GM21528 (cell line): ENCODE measurements around the gene FOXRED2.

Experiments
- ATAC-seq: cut with Tn5 transposase; IDR thresholded peaks from one replicate; pipeline ENCODE4 v1.9.1; 2021; ENCODE audit warnings: mild to moderate bottlenecking, moderate library complexity; ENCODE audit not compliant: unreplicated experiment, low FRiP score

The FOXRED2 gene

DNA sequence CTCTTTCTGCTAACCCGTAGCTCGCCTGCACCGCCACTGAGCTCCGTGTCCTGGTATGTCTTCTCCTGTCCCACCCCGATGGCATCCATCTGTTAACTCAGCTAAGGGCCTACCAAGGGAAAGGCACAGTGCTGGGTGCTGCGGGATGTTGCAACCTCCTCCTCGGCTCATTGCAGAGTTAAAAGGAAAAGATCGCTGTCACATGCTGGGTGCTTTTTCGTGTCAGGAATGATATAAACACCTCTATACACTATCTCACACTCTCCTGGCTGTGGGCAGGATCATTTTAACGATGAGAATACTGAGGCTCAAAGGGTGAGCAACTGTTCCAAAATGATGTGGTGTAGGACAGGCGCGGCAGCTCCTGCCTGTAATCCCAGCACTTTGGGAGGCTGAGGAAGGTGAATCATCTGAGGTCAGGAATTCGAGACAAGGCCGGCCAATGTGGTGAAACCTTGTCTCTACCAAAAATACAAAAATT is 35.5 kb downstream of the FOXRED2 start:
- no peak for ATAC-seq

DNA sequence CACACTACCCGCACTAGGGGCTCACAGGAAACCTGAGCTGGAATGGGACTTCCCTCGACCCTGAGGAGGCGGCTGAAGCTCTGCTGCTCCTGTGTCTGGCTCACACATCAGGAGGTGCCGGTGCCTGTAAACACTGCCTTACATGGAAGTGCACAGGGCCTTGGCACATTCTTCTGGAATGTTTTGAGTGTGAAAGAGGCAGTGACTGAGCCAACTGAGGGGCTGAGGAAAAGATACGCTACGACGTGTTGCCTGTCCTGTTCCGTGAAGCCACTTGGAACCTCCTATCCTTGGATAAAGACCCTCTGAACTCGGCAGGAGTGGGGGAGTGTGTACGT is 35.9 kb downstream of the FOXRED2 start:
- ATAC-seq = no peak

DNA sequence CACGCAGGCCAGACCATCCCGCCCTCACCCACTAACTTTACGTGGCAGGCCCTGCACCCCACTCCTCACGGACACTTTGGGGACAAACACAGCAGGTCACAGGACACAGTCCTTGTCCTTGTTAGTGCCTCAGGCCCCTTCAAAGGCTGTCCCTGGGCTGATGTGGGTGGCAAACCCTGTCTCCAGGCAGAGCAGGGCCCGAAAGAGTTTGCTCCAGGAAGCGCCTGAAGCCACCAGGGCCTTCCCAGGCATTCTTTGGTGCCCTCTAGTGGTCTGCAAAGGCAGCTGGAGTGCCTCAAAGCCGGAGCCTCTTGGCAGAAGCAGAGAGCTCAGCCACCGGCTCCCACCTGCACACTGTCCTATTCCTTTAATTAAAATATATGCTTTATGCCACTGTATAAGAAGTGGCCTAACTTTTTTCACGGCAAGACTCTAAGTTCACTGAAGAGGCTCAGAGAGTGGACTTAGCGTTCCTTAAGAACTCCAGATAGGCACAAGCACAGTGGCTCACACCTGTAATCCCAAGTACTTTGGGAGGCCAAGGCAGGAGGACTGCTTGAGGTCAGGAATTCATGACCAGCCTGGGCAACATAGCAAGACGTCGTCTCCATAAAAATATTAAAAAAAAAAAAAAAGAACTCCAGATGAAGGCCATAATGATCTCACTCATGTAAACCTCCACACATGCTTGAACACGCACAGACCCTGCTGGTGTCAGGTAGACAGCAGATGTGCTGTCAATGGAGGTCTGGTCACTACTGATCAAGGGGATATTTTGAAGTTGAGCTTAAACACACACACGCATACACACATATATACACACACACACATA is 36.5 kb downstream of the FOXRED2 start:
- ATAC-seq = no peak

DNA sequence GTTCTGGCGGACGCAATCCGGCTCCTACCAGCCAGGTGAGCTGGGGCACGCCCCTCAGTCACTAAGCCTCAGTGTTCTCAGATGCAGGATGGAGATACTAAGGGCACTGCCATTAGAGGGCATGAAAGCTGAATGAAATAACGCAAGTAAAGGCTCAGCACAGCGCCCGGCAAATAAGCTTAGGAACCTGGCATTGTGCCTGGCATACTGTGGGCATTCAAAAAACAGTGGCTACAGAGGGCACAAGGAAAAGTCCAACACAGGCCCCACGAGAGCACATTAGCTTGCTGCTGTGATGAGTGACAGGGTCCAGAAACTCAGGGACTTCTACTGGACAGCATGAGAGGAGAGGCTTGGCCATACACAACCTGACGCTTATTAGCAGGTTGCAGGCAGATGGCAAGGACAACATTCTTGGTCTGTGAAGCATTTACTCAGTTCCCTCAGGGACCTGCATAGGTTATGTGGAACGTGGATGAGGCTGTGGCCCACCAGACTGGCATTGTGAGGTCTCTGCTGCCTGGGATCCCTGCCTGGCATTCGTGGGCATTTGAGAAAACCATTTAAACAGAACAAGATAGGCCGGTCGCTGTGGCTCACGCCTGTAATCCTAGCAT is 37.6 kb downstream of the FOXRED2 start:
- ATAC-seq = no peak

DNA sequence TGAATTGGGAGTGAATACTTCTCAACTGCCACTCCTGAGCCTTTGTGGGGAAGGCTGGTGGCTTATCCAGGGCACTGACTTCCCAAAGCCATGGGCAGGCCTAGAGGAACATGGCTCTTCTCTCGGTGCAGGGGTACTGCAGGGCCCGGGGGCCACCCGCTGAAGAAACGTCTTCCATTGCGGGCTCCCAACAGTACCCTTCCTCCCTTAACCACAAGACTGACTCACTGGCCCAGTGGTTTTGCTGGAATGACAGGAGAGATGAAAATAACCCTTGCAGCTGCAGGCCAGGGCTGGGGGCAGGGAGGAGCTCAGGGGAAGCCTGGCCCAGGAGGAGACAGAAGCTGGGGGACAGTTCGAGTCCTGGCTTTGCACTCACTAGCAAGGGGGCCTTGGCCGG is 38.9 kb downstream of the FOXRED2 start:
- no peak for ATAC-seq

DNA sequence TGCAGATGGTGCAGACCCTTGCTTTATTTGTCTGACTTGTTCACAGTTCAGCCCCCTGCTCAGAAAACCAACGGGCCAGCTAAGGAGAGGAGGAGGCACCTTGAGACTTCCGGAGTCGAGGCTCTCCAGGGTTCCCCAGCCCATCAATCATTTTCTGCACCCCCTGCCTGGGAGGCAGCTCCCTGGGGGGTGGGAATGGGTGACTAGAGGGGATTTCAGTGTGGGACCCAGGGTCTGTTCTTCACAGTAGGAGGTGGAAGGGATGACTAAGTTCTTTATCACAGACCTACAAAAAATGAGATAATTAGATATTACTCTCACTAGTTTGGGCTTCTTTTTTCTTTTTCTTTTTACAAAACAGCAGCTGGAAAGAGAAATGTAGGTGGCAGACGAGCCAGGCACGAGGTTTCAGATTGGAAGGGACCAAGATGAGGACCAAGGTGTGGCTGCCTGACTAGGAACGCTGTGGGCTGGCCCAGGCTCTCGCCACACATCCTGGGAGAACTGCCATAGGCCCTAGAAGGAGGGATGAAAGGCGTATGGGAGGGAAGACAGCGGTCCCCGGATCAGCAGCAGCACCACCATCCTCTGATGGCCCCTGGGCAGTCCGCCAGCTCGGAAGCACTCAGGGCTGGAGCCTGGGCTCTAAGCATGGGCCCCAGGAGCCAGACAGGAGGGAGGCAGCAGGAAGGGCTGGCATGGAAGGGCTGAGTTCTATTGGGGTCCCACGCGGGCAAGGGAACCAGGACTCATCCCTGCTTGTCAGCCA is 39.6 kb downstream of the FOXRED2 start:
- ATAC-seq = no peak

DNA sequence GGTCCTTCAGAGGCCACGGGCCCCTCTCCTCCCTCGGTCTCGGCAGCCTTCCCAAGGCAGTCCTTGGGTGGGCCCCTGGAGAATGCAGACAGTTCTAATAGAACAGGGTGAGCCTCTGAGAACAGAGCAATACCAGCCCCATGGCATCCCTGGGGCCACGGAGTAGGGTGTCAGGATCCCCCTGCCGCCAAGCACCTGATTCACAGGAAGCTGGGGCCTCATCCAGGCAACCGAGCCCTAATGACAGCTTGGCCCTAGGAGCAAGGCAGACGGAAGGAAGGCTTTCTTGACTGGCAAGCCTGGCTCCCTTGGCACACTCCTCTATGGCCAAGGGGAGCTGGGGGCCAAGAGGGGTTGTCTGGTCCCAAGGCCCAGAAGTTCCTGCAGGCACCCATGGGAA is 40.6 kb downstream of the FOXRED2 start:
- no peak for ATAC-seq

DNA sequence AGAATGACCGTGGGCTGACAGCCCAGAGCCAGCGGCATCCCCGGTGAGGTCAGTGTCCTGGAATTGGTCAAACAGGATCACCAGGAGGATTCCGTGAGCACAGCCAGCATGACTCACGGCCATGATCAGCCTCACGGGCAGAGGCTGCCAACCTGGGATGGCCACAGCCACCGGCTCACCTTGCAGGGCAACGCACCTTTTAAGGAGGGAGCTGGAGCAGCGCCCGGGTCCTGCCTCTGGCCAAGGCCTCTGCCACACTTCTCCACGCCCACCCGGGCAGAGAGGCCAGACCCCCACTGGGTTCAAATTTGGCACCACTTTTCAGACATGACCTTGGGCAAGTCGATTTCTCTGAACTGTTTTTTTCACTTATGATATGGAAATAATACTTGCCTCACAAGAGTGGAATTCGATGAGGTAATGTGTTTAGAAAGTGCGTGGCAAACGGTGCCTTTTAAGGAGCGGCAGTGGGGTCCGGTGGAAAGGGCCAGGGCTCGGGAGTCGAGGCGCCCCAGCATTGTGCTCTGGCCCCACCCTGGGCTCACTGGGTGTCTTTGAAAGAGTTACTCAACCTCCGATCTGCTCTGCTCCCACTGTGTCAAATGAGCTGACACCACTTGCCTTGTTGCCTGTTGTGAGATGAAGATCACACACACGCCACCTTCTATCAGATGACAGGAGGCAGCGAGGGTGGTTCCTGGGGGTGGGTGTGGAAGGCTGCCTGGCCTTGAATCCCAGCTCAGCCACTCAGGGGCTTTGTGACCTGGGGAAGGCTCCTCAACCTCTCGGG is 41.4 kb downstream of the FOXRED2 start:
- ATAC-seq = no peak

DNA sequence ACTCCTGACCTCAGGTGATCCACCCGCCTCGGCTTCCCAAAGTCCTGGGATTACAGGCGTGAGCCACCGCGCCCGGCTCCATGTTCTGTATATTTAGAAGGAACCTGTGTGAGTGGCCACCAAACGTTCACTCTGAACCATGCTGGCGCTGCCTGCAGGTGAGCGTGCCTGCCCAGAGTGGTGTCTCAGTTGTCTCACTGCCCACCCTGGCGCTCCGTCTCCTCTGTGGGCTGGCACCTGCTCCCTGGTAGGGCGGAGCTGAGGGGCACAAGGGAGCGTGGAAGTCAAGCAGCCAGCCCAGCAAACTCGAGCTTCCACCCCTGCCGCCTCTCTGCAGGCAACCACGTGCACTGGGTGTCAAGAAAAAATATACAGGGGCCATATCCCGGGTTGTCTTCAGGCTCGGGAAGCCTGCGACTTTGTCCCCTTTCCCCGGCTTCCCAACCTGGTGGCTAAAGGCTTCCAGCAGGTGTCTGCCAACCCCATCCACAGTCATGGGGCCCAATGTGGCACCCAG is 42.1 kb downstream of the FOXRED2 start:
- no peak for ATAC-seq

DNA sequence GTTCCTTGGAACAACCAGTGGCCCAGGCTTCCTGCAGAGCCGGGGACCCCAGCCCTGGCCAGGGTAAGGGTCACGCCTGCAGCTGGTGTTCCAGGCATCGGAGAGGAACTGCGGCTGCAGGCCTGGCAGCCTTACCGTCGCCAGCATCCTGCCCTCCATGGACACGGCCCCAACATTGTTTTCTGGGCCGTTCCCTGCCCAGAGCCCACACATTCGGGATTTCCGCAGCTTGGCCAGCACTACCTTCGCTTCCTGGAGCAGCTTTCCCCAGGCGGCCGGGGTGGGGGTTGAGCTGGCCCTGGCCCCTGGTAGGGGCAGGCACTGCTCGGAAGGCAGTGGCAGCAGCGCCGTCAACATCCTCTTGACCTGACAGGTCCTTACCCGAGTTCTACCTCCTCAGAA is 43.1 kb downstream of the FOXRED2 start:
- no peak for ATAC-seq

DNA sequence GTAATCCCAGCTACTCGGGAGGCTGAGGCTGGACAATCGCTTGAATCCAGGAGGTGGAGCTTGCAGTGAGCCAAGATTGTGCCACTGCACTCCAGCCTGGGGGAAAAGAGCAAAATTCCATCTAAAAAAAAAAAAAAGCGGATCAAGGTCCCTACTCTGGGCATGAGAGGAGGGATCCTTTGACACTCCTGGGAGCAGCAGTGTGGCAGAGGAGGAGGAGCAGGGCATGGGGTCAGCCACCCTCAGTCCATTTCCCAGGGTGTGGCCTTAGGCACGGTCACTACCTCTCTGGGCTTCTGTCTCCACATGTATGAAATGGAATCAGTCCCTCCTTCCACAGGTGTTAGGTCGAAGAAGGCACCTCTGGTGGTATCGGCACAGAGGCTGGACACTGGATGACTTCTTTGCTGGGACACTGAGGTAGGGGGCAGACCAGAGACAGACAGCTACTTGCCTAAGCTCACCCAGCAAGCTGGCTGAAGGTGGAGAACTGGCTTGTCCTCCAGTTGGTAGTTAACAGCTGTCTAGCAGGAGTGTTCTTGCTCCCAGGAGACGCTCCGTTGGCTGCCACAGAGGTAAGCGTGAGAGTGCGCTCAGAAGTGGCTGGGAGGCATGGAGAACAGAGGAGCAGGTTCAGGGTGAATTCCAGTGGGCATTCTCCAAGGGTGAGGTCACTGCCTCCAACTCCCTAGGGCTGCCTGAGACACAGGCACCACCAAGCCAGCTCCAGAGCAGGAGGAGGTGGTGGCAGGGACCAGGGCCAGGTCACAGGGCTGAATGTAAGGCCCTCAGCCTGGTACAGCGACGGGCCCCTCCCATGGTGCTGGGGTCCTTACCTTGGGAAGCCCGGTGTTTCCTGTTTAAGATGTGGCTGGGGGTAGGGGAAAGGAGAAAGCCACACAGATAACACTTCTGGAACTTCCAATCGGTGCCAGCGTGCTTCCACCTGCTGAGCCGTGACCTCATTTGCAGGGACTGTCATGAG is 44.9 kb downstream of the FOXRED2 start:
- ATAC-seq = no peak

DNA sequence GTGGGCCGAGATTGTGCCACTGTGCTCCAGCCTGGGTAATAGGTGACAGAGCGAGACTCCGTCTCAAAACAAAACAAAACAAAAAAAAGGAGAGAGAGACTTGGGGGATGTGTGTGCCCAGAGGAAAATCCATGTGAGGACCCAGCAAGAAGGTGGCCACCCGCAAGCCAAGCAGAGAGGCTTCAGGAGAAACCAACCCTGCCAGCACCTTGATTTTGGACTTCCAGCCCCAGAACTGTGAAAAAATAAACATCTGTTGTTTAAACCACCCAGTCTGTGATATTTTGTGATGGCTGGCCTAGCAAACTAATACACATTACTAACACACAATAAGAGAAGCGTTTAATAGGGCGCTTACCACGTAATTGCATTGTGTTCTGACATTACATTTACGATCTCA is 46.6 kb downstream of the FOXRED2 start:
- no peak for ATAC-seq

DNA sequence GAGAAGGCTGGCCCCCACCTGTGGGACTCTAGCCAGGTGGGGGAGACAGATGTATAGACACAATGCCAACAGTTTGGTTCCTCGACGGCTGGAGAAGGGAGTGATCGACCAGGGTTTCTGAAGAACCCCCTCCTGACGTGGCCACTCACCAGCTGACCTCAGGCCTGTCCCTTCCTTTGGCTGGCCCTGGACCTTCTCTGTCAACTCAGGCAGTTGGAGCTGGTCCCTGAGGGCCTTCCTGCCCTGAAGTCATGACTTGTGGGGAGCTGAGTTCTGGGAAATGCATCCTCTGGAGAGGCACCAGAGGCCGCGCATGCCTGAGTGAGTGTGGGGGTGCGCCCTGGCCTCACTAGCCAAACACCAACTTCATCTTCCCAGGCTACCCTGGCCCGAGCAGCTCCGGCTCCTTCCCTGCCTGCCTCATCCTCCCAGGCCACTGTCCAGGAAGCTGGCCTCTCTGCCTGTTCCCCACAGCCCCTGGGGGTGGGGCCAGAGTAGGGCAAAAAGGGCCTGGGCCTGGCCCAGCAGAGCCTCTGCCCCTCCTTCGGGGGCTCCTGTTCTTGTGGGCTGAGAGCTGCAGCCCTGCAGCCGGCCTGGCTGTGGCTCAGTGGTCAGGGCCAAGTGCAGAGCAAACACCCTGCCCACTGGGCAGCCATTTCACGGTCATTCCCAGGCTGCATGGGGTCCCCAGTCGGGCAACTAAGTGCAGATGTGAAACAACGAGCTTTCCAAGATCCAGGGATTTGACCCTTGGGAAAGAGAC is 49.0 kb downstream of the FOXRED2 start:
- no peak for ATAC-seq

DNA sequence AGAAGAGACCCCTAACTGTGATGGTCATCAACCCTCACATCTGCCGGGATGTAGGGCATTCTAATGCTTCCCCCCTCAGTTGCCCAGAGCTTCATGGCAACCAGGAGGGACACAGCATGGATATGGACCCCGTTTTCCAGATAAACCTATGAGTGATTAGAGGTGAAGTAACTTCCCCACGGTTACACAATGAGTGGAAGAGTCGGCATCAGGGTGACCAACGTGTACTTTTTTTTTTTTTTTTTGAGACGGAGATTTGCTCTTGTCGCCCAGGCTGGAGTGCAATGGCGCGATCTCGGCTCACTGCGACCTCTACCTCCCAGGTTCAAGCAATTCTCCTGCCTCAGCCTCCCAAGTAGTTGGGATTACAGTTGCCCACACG is 50.4 kb downstream of the FOXRED2 start:
- no peak for ATAC-seq

DNA sequence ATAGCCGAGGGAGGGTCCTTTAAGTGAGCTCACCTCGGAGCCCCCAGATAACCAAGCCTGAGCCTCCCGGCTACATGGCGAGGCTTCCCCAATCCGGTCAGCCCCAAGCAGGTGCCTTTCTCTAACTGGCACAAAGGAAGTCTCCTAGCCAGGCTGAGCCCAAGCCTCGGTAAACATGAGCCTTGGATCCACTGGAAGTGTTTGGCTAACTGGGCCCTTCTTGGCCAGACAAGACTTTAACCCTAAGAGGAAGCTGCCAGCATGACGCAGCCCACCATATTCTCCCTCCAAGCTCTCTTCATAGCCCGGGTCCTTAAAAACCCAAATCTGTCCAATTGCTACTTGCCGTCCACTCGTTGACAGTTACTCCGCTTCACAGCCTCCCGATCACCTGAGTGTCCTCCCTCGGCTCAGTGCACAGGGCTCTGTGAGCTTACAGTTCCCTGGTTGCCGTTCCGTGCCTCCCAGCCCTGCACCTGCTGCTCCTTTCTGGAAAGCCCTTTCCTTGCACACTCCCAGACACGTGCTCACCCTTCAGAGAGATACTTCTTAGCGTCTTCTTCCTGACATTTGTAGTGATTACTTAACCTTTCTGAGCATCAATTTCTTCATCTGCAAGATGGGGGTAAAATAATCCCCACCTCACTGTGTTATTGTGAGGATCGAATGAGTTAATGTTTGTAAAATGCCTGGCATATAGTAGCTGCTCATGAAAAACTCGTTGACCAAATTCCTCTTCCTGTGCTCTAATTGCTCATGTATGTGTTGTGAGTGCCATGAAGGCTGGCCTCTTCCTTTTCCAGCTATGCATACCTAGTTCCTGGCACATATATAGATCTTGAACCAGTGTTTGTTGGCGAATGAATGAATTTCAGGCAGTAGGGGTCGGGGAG is 51.0 kb downstream of the FOXRED2 start:
- no peak for ATAC-seq

DNA sequence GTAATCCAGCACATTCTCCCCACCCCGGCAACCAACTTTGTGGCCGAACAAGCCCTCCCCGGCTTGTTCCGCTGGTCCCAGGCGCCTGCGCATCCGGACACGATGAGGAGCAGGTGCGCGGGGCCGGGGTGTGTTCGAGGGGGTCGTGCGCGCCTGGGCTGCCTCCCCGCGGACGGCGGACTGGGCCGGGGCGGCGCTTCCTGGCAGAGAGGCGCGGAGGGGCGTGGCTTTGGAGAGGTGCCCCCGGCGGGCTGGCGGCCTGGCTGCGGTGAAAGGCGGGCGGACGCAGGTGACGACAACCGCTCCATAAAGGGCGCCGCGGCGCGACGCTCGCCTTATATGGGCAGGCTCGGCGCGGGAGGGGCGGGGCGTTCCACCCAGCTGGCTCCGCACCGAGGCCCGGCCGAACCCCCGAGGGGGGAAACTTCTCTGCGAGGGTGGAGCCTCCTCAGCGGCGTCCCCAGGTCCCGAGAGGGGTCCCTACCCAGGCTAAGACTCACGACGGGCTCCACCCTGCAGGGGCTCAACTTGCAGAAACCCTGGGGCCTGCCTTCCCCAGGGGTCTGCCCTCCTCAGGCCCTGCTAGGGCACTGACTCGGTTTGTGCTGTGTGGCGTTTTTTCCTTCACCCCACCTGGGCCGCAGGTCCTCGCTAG is 51.8 kb downstream of the FOXRED2 start:
- ATAC-seq = peak; percentile 48

DNA sequence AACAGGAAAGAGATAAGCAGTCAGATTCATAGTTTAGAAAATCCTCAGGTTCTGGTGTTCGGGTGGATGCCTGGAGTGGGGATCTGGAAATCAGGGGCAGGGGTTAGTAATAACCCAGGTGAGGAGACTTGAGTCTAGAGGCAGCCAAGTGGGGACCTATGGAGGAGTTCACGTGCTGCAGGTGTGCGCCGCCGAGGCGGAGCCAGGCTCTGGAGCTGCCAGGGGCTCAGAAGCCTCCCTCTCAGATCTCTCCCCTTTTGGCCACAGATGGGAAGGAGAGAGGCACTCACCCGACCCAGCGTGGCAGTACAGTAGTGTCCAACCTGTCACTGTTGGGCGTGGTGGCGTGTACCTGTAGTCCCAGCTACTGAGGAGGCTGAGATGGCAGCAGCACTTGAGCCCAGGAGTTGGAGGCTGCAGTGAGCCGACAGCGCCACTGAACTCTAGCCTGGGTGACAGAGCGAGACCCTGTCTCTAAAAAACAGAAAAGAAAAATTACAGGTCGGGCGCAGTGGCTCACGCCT is 52.9 kb downstream of the FOXRED2 start:
- no peak for ATAC-seq
